ENCODE measurements around the gene FSTL3. TPM values are rescaled to one million over a fixed set of nuclear protein-coding genes. Genes with fewer than 3 reads are reported as not detected.

Gene FSTL3
- total and polyA plus RNA-seq, 2 of the 8 experiments (the other 6 are each of a cell fraction or from before 2014, with no cell fraction given), result 8.1 to 11.8 TPM

DNA sequence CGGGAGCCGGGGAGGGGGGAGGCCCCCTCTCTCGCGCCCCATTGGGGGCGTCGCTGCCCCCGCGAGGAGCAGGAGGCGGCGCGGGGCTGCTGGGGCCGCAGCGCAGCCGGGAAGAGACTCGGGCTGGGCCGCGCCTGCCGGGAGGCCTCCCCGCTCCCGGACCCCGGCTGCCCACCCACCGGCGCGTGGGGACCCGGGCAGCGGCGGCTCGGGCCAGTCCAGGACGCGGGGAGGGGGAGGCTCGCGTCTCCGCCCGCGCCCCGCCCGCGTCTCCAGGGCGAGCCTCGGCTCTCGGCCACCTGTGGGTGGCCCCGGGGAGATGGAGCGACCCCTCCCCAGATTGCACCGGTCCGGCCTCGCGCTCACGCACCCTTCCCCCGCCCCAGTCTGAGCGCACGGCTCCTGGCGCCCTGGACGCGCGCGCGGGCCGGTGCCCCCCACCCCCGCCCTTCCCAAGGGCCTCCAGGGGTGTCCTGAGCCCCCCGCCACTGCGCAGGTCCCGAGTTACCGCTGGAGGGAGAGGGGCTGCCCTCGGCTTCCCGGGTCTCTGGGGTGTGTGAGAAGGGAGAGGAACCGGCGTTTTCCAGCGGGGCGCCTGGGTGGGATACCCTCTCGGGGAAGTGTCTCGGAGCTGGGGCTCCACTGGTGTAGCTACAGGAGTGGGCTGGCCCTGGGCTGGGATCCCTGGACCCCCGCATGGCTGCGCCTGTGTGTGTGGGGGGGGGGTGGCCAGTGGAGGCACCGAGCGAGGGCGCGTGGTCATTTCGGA lies 33.2 kb downstream of the FSTL3 start:
- CTCF ChIA-PET (ENCODE audit: partially characterized antibody), result interaction anchor here (1.0 to 1.8 kb wide), 2 partner anchors 13 to 32 kb away, joined by 3 to 7 read pairs; no protein-coding TSS in a partner anchor

More for the DNA sequence above, 33.2 kb downstream of the FSTL3 start:
- H3K23ac ChIP-seq (ENCODE audit: insufficient read length), result no peak overlapping the region
- H3K4me1 ChIP-seq (replicated peaks in 1 of 4; ENCODE audit: control insufficient read depth in 3 of 4, insufficient read depth in 4 of 4, low read length in 3 of 4), result peaks cover 1 to 11% (median 6%) of the 10 kb centered on the region in 4 experiments
- peaks cover 0 to 3% of the 10 kb centered on the region in 2 experiments for H4K20me1 ChIP-seq (replicated peaks in 1 of 2; ENCODE audit: control insufficient read depth in 1 of 2, insufficient read depth in 2 of 2, low read length in 2 of 2)
- peak in 1 of 2 experiments; percentile 57 for DNase-seq (ENCODE audit: low read depth in 1 of 2, low spot score in 2 of 2)
- no peak for FAIRE-seq
- H4K8ac ChIP-seq (ENCODE audit: extremely low read depth, insufficient read depth, low read length), result peak overlapping the region; percentile 35
- H3K79me2 ChIP-seq (ENCODE audit: control insufficient read depth in 1 of 2, insufficient read depth in 2 of 2, low read length in 2 of 2), result no peaks in the 10 kb centered on the region
- no peaks in the 10 kb centered on the region for H3K9me3 ChIP-seq (ENCODE audit: insufficient read depth in 2 of 2, low read depth in 1 of 2, low read length in 1 of 2)
- no peak overlapping the region for H4K91ac ChIP-seq (replicated peaks; ENCODE audit: insufficient read length, low read length)
- H2AK5ac ChIP-seq (ENCODE audit: low read depth, low read length), result no peak overlapping the region
- no peak overlapping the region for H2BK20ac ChIP-seq (ENCODE audit: low read length)
- no peak overlapping the region for H2BK5ac ChIP-seq (ENCODE audit: low read depth, low read length)
- no peak overlapping the region for H3K14ac ChIP-seq (ENCODE audit: insufficient read length)
- no peak overlapping the region for H3K4ac ChIP-seq (replicated peaks; ENCODE audit: insufficient read length, low read depth, low read length)
- WGBS, 2 experiments (ENCODE audit: extremely low coverage in 1 of 2, insufficient coverage in 1 of 2, insufficient read length in 1 of 2, insufficient replicate concordance in 2 of 2, low coverage in 1 of 2, low lambda C conversion rate in 2 of 2, missing lambda C conversion rate in 1 of 2), result 14% methylated on average over 26 of the region's 78 CpGs; no CpG with 5 or more reads in 1 of the 2 experiments
- H2BK15ac ChIP-seq (ENCODE audit: low read length), result no peak overlapping the region
- no peak overlapping the region for H3K27ac ChIP-seq (ENCODE audit: low read depth, low read length)
- H3K36me3 ChIP-seq (ENCODE audit: control insufficient read depth in 2 of 4, insufficient read depth in 4 of 4, low read length in 3 of 4), result no peaks in the 10 kb centered on the region
- H3K79me1 ChIP-seq (ENCODE audit: low read depth, low read length), result no peaks in the 10 kb centered on the region
- peak overlapping the region; percentile 50 to 70 for H3K4me2 ChIP-seq (ENCODE audit: insufficient read depth in 1 of 2, low read depth in 2 of 2, low read length in 2 of 2)
- no peak overlapping the region for H2BK12ac ChIP-seq (ENCODE audit: low read depth, low read length)
- POLR2A ChIA-PET (ENCODE audit: partially characterized antibody), result interaction anchor here (1.0 to 2.1 kb wide), 2 partner anchors 9 to 30 kb away, joined by 3 to 5 read pairs; no protein-coding TSS in a partner anchor
- no peak overlapping the region for H4K5ac ChIP-seq (ENCODE audit: insufficient read length, low read depth, low read length)
- no peak overlapping the region for H2AFZ ChIP-seq (ENCODE audit: low read length)
- H3K27me3 ChIP-seq (replicated peaks in 1 of 4; ENCODE audit: control insufficient read depth in 3 of 4, extremely low read depth in 1 of 4, insufficient read depth in 3 of 4, low read length in 3 of 4), result no peaks in the 10 kb centered on the region
- H3K18ac ChIP-seq (ENCODE audit: extremely low read depth, low read length), result peak overlapping the region; percentile 48
- H3K9ac ChIP-seq (replicated peaks in 1 of 4; ENCODE audit: extremely low read depth in 1 of 4, low read depth in 3 of 4, low read length in 3 of 4), result peak overlapping the region in 1 of 4 experiments; percentile 63; a peak in 3 of 7 replicates
- no peak overlapping the region for H2BK120ac ChIP-seq (replicated peaks; ENCODE audit: low read depth, low read length)
- peak overlapping the region; percentile 52 to 77 (median 54) for H3K4me3 ChIP-seq (ENCODE audit: extremely low read depth in 1 of 4, insufficient read depth in 2 of 4, low read depth in 3 of 4, low read length in 4 of 4)
- TF ChIP-seq GABPA (IDR thresholded peaks at IDR 0.05; ENCODE audit: borderline replicate concordance, insufficient read depth, low read length) (0 out of 2 replicates have a peak, but pooled peaks have one; percentile 13), KDM4A (IDR thresholded peaks at IDR 0.05; ENCODE audit: low read depth, low read length, severe bottlenecking) (peak; percentile 75), BCL11A (IDR thresholded peaks at IDR 0.05; ENCODE audit: low read depth in 2 of 2, low read length in 2 of 2) (no peak)
- peak overlapping the region; percentile 30 for H3K56ac ChIP-seq (replicated peaks; ENCODE audit: insufficient read length, low read depth, low read length)
- peaks cover 3% of the 10 kb centered on the region; the same call in 1 of the 2 replicates for H3K23me2 ChIP-seq (ENCODE audit: low read depth, low read length)
